ENCODE measurements around the gene UCK1.

UCK1 gene

DNA sequence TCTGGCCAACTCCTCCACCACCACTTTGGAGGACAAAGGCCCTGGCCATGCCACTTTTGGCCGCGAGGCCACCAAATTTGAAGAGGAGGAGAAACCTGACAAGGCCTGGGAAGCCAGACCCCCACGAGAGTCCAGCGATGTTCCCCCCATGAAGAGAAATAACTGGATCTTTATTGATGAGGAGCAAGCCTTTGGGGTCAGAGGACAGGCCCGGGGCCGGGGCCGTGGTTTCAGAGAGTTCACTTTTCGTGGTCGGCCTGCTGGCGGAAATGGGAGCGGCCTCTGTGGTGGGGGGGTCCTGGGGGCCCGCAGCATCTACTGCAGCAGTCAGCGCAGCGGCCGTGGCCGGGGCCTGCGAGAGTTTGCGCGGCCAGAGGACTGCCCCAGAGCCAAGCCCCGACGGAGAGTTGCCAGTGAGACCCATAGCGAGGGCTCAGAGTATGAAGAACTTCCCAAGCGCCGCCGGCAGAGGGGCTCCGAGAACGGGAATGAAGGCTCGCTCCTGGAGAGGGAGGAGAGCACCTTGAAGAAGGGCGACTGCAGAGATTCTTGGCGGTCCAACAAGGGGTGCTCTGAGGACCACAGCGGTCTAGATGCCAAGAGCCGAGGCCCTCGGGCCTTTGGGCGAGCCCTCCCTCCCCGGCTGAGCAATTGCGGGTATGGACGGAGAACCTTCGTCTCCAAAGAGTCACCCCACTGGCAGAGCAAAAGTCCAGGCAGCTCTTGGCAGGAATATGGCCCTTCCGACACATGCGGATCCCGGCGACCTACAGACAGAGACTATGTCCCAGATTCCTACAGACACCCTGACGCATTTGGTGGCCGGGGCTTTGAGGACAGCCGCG is 55.7 kb downstream of the UCK1 start:
- no peak for DNase-seq

- DNase-seq: no peak
These were observed 56.4 kb downstream of the UCK1 start for GRCh38 chr9:131474711-131475110.

GRCh38 chr9:131473891-131474290 is 57.2 kb downstream of the UCK1 start:
- no peak for DNase-seq
